HEK293T (cell line): Measurements from ENCODE around the gene ZNF217.
"Not testable (repeated sequence)": the region's sequence is repeated elsewhere in the genome, so short reads cannot be mapped to it uniquely, and the experiment has no call there.

ENCODE experiments used
- CTCF ChIA-PET: fragments of 350-600 bp; formaldehyde crosslinking; extraction: SDS; loops from one replicate; lab custom pipeline; 2021; ENCODE audit warnings: antibody characterized with exemption, inconsistent platforms; lab: Yijun Ruan, JAX
- POLR2A ChIA-PET: fragments of 350-600 bp; formaldehyde crosslinking; extraction: SDS; loops from one replicate; lab custom pipeline; 2020; ENCODE audit warnings: antibody characterized with exemption, inconsistent platforms; lab: Yijun Ruan, JAX
- DNase-seq: peaks from one replicate; pipeline ENCODE4 v3.0.0; 2012; ENCODE audit warnings: mixed read lengths; ENCODE audit errors: extremely low spot score
- ARNT ChIP-seq: fragments of 450-650 bp; IDR thresholded peaks from 2 replicates; pipeline ENCODE4 v1.6.1; 2017; ENCODE audit warnings: mild to moderate bottlenecking
- BHLHE40 ChIP-seq: fragments of 450-650 bp; IDR thresholded peaks from 2 replicates; pipeline ENCODE4 v1.6.1; 2016; ENCODE audit warnings: mild to moderate bottlenecking, moderate library complexity, borderline replicate concordance
- CTBP1 ChIP-seq: fragments of 450-650 bp; IDR thresholded peaks from 2 replicates; pipeline ENCODE4 v1.6.1; 2016; ENCODE audit warnings: borderline replicate concordance
- ELF4 ChIP-seq: fragments of 450-650 bp; IDR thresholded peaks from 2 replicates; pipeline ENCODE4 v1.6.1; 2017; ENCODE audit warnings: antibody characterized with exemption
- FOXA1 ChIP-seq: fragments of 450-650 bp; IDR thresholded peaks from 2 replicates; pipeline ENCODE4 v1.6.1; 2016; ENCODE audit warnings: mild to moderate bottlenecking
- FOXK2 ChIP-seq: fragments of 450-650 bp; IDR thresholded peaks from 2 replicates; pipeline ENCODE4 v1.6.1; 2016; ENCODE audit warnings: mild to moderate bottlenecking
- FOXM1 ChIP-seq: fragments of 450-650 bp; IDR thresholded peaks from 2 replicates; pipeline ENCODE4 v1.6.1; 2017; ENCODE audit warnings: mild to moderate bottlenecking, borderline replicate concordance
- HDGF ChIP-seq: fragments of 450-650 bp; IDR thresholded peaks from 2 replicates; pipeline ENCODE4 v1.6.1; 2017; ENCODE audit warnings: antibody characterized with exemption, borderline replicate concordance
- L3MBTL2 ChIP-seq: fragments of 450-650 bp; conservative IDR thresholded peaks from 2 replicates; pipeline ENCODE4 v1.6.1; 2016; ENCODE audit warnings: mild to moderate bottlenecking
- LEF1 ChIP-seq: fragments of 450-650 bp; IDR thresholded peaks from 2 replicates; pipeline ENCODE4 v1.6.1; 2017; ENCODE audit warnings: mild to moderate bottlenecking, borderline replicate concordance
- NFRKB ChIP-seq: fragments of 450-650 bp; IDR thresholded peaks from 2 replicates; pipeline ENCODE4 v1.6.1; 2016; ENCODE audit warnings: mild to moderate bottlenecking, moderate library complexity
- PKNOX1 ChIP-seq: fragments of 450-650 bp; IDR thresholded peaks from 2 replicates; pipeline ENCODE4 v1.6.1; 2016
- SP1 ChIP-seq: fragments of 450-650 bp; IDR thresholded peaks from 2 replicates; pipeline ENCODE4 v1.6.1; 2017
- SUZ12 ChIP-seq: fragments of 450-650 bp; IDR thresholded peaks from 2 replicates; pipeline ENCODE4 v1.6.1; 2016; ENCODE audit warnings: mild to moderate bottlenecking
- TARDBP ChIP-seq: fragments of 450-650 bp; IDR thresholded peaks from 2 replicates; pipeline ENCODE4 v1.6.1; 2016
- ZNF384 ChIP-seq: fragments of 450-650 bp; IDR thresholded peaks from 2 replicates; pipeline ENCODE4 v1.6.1; 2016

The ZNF217 gene

GRCh38 chr20:53522696-53523095 lies 70.9 kb downstream of the ZNF217 start:
- no peak for DNase-seq
- TF ChIP-seq FOXK2 (no peak), LEF1 (no peak), ARNT (no peak), FOXA1 (no peak), SUZ12 (no peak), PKNOX1 (no peak), ELF4 (no peak), SP1 (no peak), ZNF384 (no peak), HDGF (no peak), CTBP1 (no peak)
- ChIA-PET CTCF (no interaction called here), POLR2A (no interaction called here)

GRCh38 chr20:53522026-53522425 lies 71.6 kb downstream of the ZNF217 start:
- ChIA-PET CTCF (no interaction called here), POLR2A (no interaction called here)
- DNase-seq: no peak
- TF ChIP-seq ZNF384: no peak
- TF ChIP-seq NFRKB: no peak
- no peak for TF ChIP-seq PKNOX1
- no peak for TF ChIP-seq SP1
- no peak for TF ChIP-seq SUZ12
- TF ChIP-seq FOXK2: no peak
- no peak for TF ChIP-seq CTBP1

GRCh38 chr20:53521421-53521820 lies 72.2 kb downstream of the ZNF217 start:
- CTCF ChIA-PET, POLR2A ChIA-PET, DNase-seq: not testable (repeated sequence)

- ChIA-PET CTCF (no interaction called here), POLR2A (no interaction called here)
- no peak for DNase-seq
- TF ChIP-seq CTBP1 (no peak), L3MBTL2 (no peak), HDGF (no peak), SP1 (no peak), NFRKB (no peak), ARNT (no peak), LEF1 (no peak), BHLHE40 (no peak), SUZ12 (no peak), FOXM1 (no peak), FOXA1 (no peak), TARDBP (no peak), ELF4 (no peak), ZNF384 (no peak), FOXK2 (no peak), PKNOX1 (no peak)
Measured at GRCh38 chr20:53517146-53517545, 76.5 kb downstream of the ZNF217 start.
